GM18867 (cell line): ENCODE data around the gene AIFM3.
"Not testable (repeated sequence)": the region's sequence is repeated elsewhere in the genome, so short reads cannot be mapped to it uniquely, and the experiment has no call there.

ENCODE experiments used
- ATAC-seq: cut with Tn5 transposase; IDR thresholded peaks from one replicate; pipeline ENCODE4 v1.9.1; 2021; ENCODE audit warnings: mild to moderate bottlenecking, moderate library complexity; ENCODE audit not compliant: unreplicated experiment

Gene AIFM3

DNA sequence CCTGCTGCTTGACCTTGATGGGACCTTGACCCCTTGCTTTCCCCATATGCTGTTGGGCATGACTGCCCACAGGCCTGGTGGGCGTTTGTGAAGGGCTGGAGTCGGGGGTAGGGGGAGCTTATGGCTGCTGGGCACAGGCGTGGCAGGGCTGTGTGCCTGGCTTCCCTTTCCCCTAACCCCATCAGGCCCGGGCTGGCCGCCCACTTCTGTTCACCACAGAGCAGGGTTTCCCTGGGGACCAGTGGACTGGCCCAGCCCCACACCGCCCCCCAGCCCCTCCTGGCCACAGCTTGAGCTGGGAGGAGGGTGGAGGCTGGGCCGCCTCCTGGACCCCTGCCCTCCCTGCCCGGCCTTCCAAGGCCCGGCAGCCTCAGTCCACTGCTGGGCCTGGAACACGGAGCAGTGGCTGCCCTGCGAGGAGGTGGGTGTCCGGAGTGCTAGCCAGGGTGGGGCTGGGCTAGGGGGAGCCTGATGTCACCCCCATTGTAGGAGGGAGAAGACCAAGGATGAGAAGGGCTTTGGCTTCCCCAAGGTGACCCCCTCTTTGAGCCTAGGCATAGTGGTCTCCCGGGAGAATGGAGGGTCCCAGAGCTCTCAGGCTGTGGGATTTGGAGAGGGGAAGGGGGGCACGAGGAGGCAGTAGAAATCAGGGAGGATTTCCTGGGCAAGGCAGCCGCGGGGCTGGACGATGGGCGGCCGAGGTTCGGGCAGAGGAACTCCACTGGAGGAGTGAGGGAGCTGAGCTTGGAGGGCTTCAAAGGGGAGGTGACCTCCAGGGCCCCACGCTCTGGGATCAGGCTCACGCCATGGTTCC is at the start of gene AIFM3:
AIFM3 (plus strand) TSS at position 373 of the 814 bp plus-strand sequence. CDS start 690 bp downstream, outside the sequence.
- no peak for ATAC-seq

- ATAC-seq, result no peak
These were observed 48.3 kb upstream of the AIFM3 start for GRCh38 chr22:20918663-20919218.

DNA sequence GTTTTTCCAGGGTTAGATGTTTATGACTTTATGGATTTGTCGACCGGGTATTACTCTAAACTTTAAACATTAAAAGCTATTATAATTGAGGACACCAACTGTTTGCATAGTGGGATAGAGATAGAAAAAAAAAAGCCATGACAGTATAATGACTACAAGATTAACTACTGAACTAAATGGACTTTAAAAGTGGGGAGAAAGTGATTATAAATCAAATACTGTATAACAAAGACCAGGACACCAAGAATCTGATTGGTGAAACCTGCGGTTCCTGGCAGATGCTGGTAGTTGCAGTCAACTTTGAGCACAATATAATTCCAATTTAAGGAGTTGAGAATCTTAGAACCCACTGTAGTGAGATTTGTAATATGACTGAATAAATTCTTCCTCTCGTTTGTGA is 47.3 kb upstream of the AIFM3 start:
- no peak for ATAC-seq

GRCh38 chr22:20920881-20921203 is 46.2 kb upstream of the AIFM3 start:
- ATAC-seq, result no peak

DNA sequence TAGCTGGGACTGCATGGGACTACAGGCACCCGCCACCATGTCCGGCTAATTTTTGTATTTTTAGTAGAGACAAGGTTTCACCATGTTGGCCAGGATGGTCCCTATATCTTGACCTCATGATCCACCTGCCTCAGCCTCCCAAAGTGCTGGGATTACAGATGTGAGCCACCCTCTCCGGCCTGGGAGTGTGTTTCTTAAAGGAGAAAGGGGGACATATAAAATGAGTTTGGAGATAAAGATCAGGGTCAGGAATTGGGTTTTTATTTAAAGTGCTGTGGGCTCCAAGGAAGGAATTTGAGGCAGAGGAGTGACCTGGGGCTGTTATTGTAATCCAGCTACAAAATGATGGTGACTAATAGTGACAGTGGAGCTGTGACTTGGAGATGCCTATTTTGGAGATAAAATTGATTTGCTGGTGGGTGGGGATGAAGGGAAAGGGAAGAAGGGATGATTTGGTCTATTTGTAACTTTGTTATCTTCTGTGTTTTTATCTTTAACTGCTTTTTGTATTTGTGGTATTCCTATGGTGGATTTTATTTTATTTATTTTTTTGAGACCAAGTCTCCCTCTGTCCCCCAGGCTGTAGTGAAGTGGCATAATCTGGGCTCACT is 44.8 kb upstream of the AIFM3 start:
- ATAC-seq, result no peak

- ATAC-seq, result no peak
These were observed 40.8 kb upstream of the AIFM3 start for GRCh38 chr22:20926243-20926642.

DNA sequence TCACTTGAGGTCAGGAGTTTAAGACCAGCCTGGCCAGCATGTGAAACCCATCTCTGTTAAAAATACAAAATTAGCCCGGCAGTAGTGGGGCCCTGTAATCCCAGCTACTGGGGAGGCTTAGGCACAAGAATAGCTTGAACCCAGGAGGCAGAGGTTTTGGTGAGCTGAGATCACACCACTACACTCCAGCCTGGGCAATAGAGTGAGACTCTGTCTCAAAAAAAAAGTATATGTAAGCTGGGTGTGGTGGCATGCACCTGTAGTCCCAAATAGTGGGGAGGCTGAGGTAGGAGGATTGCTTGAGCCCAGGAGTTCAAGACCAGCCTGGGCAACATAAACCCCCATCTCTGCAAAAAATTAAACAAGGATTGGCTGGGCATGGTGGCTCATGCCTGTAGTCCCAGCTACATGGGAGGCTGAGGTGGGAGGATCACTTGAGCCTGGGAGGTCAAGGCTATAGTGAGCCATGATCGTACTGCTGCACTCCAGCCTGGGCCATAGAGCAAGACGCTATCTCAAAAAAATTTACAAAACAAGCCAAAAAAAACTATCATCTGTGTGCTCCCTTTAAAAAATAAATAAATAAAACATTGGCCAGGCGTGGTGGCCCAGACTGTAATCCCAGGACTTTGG is 39.0 kb upstream of the AIFM3 start:
- no peak for ATAC-seq

GRCh38 chr22:20928573-20928967 is 38.5 kb upstream of the AIFM3 start:
- ATAC-seq, result no peak

GRCh38 chr22:20930004-20930403 is 37.1 kb upstream of the AIFM3 start:
- no peak for ATAC-seq

DNA sequence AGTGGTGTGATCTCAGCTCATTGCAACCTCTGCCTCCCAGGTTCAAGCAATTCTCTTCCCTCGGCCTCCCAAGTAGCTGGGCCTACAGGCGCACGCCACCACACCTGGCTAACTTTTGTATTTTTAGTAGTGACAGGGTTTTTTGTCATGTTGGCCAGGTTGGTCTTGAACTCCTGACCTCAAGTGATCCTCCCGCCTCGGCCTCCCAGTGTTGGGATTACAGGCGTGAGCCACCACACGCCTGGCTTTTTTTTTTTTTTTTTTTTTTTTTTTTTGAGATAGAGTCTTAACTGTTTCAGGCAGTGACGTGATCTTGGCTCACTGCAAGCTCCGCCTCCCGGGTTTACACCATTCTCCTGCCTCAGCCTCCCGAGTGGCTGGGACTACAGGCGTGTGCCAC is 36.6 kb upstream of the AIFM3 start:
- ATAC-seq, result not testable (repeated sequence)

GRCh38 chr22:20931126-20931654 is 35.9 kb upstream of the AIFM3 start:
- no peak for ATAC-seq

DNA sequence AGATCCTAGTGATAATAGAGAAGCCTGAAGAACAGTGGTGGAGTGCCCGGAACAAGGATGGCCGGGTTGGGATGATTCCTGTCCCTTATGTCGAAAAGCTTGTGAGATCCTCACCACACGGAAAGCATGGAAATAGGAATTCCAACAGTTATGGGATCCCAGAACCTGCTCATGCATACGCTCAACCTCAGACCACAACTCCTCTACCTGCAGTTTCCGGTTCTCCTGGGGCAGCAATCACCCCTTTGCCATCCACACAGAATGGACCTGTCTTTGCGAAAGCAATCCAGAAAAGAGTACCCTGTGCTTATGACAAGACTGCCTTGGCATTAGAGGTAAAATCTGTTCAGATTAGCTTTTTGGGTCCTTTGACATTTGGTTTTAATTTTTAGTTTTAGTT is 33.1 kb upstream of the AIFM3 start:
- ATAC-seq, result no peak

GRCh38 chr22:20935049-20935448 is 32.0 kb upstream of the AIFM3 start:
- not testable (repeated sequence) for ATAC-seq

DNA sequence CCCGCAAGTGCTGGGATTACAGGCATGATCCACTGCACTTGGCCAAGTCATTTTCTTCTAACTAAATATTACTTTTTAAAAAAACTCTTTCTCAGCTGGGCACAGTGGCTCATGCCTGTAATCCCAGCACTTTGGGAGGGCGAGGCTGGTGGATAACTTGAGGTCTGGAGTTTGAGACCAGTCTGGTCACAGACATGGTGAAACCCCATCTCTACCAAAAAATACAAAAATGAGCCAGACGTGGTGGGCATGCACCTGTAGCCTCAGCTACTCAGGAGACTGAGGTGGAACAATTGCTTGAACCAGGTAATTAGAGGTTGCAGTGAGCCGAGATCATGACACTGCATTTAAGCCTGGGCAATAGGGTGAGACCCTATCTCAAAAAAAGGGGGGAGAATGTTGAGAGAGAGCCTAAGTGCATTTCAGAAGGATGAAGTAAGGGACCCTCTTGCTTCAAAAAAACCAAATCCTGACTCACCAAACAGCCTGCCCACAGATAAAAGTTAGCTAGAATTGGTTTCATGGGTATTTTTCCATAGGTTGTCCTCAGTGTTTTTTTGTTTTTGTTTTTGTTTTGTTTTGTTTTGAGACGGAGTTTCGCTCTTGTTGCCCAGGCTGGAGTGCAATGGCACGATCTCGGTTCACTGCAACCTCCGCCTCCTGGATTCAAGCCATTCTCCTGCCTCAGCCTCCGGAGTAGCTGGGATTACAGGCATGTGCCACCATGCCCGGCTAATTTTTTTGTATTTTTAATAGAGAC is 31.1 kb upstream of the AIFM3 start:
- not testable (repeated sequence) for ATAC-seq

GRCh38 chr22:20937031-20937793 is 29.8 kb upstream of the AIFM3 start:
- ATAC-seq, result no peak

DNA sequence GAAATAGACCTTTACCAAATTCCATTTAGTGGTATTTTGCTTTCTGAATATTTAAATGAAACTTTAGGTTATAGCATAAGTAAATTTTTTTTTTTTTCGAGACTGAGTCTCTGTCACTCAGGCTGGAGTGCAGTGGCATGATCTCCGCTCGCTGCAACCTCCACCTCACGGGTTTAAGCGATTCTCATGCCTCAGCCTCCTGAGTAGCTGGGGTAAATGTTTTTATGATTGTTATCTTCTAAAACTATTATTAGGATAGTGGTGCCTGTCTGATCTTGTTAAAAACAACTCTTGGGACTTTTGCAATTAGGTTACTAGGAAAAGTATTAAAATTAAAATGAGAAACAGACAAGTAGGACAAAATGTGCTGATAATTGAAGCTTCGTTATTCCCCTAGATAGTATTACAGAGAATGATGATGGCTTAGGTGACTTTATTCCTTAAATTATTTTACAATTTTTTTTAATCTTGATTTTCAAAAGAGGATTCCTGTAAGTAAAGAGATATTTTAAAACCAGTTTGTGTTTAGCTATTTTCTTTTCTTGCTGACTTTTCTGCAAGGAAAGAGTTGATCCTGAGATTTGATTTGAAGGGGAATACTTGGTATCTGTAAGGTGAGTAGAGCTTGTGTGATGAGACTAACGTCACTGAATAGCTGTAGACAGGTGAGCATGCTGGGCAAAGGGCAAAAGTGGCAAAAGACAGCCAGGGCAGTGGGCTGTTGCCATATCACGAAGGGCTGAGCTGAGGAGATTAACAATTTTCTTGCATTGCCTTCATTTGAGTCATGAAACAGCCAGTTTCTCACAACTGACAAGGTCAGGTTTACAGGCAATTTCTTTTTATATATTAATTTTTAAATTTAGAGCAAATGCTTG is 29.0 kb upstream of the AIFM3 start:
- no peak for ATAC-seq

DNA sequence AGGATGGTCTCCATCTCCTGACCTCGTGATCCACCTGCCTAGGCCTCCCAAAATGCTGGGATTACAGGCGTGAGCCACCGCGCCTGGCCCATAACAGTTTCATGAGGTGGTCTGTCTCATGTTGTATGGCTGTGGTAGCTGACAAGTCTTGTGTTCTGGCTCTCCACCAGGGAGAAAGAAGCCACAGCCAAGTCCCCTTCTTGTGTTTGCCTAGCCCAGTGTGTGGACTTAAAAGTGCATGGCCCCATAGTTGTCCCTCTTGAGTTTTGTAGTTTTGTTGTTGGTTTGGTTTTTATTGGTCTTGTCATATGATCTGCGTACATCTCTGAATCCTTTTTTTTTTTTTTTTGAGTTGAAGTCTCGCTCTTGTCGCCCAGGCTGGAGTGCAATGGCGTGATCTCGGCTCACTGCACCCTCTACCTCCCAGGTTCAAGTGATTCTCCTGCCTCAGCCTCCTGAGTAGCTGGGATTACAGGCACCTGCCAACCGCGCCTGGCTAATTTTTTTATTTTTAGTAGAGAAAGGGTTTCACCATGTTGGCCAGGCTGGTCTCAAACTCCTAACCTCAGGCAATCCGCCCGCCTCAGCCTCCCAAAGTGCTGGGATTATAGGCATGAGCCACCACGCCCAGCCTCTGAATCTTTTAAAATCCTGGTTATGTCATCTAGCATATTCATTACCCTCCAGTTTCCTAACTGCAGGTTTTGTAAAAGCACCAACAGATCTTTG is 27.4 kb upstream of the AIFM3 start:
- ATAC-seq, result not testable (repeated sequence)

DNA sequence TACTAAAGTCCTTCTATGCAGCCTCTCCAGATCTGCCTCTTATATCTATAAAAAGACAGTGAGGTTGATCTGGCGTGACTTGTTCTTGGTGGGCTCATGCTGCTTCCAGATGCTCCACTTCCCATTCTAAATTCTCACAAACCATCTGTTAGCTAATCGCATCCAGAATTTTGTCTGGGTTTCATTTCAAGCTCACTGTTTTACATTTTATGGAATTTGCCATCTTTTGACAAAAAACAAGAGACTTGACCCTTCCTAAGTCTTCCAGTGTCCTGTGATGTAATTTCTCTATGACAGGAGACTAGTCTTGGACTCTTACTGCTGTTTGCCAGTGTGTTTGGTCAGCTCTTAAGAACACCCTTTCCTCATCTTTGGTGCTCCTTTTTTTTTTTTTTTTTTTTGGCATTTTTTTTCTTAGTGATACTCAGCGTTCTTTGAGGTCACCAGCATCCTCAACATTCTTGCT is 26.8 kb upstream of the AIFM3 start:
- no peak for ATAC-seq
